ENCODE results near the gene DNAJA1.

The DNAJA1 gene

DNA sequence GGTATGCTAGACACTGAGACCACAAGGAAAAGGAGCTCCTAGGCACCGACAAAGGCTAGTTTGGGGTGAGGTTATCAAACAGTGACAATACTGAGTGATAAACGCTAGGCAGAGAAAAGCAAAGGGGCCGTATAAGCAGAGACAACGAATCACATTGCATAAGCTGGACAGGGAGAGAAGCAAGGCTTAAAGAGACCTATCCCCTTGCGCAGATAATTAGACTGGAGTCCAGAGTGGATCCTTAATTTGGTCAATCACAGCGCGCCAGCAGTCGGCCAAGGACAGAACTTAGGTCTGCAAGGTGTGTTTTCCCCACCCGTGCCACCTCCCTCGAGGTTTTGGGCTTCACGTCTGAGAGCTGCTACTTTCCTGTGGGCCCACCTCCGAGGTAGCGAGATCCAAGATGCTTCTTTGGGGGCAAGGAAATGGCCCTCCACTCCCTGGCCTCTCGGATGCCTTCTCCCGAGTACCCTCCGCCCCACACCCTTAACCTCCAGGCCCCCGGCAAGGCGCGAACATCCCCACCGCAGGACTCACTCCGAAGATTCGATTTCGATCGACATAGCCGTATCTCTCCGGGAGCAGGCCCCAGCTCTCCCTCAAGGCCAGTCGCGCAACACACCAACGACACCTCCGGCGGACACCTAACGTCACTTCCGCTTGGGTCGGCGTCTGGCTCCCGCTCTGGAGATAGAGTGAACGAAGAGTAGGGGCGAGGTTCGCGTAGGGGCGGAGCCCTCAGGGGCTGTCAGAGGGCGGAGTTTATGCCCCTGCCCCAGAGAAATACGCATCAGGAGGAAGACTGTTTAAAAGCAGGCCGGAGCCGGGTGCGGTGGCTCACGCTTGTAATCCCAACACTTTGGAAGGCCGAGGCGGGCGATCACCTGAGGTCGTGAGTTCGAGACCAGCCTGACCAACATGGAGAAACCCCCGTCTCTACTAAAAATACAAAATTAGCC lies 51.3 kb downstream of the DNAJA1 start, which contains the start of gene SMU1:
TSS of gene SMU1 (minus strand) at position 629 of the 959 bp plus-strand sequence. CDS start at position 563, 66 bp downstream.
- TF ChIP-seq POLR2AphosphoS5 (IDR thresholded peaks at IDR 0.05; ENCODE audit: low read depth, low read length), result peak; percentile 87
- TF ChIP-seq TAF1 (IDR thresholded peaks at IDR 0.05; ENCODE audit: borderline replicate concordance, insufficient read depth, low read length), result peak; percentile 49; the same call in 1 of the 2 replicates
- no peak for TF ChIP-seq SIN3A (IDR thresholded peaks at IDR 0.05; ENCODE audit: borderline replicate concordance, insufficient read depth, low read length)
- TF ChIP-seq, protein P1, sequence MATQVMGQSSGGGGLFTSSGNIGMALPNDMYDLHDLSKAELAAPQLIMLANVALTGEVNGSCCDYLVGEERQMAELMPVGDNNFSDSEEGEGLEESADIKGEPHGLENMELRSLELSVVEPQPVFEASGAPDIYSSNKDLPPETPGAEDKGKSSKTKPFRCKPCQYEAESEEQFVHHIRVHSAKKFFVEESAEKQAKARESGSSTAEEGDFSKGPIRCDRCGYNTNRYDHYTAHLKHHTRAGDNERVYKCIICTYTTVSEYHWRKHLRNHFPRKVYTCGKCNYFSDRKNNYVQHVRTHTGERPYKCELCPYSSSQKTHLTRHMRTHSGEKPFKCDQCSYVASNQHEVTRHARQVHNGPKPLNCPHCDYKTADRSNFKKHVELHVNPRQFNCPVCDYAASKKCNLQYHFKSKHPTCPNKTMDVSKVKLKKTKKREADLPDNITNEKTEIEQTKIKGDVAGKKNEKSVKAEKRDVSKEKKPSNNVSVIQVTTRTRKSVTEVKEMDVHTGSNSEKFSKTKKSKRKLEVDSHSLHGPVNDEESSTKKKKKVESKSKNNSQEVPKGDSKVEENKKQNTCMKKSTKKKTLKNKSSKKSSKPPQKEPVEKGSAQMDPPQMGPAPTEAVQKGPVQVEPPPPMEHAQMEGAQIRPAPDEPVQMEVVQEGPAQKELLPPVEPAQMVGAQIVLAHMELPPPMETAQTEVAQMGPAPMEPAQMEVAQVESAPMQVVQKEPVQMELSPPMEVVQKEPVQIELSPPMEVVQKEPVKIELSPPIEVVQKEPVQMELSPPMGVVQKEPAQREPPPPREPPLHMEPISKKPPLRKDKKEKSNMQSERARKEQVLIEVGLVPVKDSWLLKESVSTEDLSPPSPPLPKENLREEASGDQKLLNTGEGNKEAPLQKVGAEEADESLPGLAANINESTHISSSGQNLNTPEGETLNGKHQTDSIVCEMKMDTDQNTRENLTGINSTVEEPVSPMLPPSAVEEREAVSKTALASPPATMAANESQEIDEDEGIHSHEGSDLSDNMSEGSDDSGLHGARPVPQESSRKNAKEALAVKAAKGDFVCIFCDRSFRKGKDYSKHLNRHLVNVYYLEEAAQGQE (IDR thresholded peaks at IDR 0.05; ENCODE audit: insufficient read depth in 1 of 2, low read depth in 2 of 2, low read length in 2 of 2), result no peak
- no peak for TF ChIP-seq FOXP2 (optimal IDR thresholded peaks at IDR 0.05; ENCODE audit: borderline replicate concordance, extremely low read depth, extremely low read length, insufficient read depth)

DNA sequence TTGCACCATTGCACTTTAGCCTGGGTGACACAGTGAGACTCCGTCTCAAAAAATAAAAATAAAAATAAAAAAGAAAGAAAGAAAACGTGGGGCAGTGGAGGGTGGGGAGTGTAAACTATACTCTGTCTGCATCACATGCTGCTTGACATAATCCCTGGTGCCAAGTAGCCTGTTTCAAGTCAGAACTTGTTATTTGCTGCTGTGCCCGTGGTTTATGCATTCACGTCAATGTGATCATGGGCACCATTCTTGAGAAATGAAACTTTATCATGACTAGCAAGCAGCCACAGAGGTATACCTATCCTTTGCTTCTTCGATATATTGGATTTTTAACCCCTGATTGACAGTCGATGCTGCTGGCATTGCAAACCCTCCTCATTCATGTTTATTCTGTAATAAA lies 55.5 kb downstream of the DNAJA1 start:
- no peak for TF ChIP-seq TAF1 (IDR thresholded peaks at IDR 0.05; ENCODE audit: borderline replicate concordance, insufficient read depth, low read length)
- no peak for TF ChIP-seq SIN3A (IDR thresholded peaks at IDR 0.05; ENCODE audit: borderline replicate concordance, insufficient read depth, low read length)
- TF ChIP-seq FOXP2 (optimal IDR thresholded peaks at IDR 0.05; ENCODE audit: borderline replicate concordance, extremely low read depth, extremely low read length, insufficient read depth), result no peak
- TF ChIP-seq, protein P1 (IDR thresholded peaks at IDR 0.05; ENCODE audit: insufficient read depth in 1 of 2, low read depth in 2 of 2, low read length in 2 of 2), result no peak
- no peak for TF ChIP-seq POLR2AphosphoS5 (IDR thresholded peaks at IDR 0.05; ENCODE audit: low read depth, low read length)

DNA sequence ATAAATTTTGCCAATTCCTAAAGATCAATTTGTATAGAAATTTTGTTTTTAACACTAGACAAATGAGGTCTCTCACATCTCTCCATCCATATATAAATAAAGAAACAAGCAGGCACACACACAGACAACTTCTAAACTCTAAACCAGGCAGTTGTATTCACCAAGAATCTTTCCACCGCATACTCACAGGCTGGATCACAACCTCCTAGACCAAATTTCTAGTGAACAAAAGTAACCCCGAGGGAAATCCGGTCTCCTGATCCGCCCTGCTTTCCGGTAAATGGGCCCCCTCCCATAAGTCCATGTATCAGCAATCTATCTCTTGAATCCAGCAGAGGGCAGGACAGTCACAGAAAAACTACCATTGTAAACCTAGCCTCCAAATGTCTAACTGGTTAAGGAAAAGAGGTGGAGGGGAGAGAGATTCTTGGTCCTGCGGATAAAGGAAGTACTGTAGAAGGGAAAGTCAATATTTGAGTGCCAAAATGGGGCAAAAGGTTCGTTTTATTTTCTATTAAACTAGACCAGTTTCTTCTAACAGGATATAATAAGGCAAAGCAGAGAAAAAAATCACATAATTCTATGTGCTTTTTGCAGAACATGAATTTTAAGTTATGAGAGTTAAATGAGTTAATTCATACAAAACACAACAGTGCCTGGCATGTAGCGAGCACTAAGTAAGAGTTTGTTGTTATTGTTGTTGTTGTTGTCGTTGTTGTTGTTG lies 56.2 kb downstream of the DNAJA1 start:
- TF ChIP-seq SIN3A (IDR thresholded peaks at IDR 0.05; ENCODE audit: borderline replicate concordance, insufficient read depth, low read length) (no peak), TAF1 (IDR thresholded peaks at IDR 0.05; ENCODE audit: borderline replicate concordance, insufficient read depth, low read length) (no peak), POLR2AphosphoS5 (IDR thresholded peaks at IDR 0.05; ENCODE audit: low read depth, low read length) (no peak), FOXP2 (optimal IDR thresholded peaks at IDR 0.05; ENCODE audit: borderline replicate concordance, extremely low read depth, extremely low read length, insufficient read depth) (no peak)
- TF ChIP-seq, protein P1 (IDR thresholded peaks at IDR 0.05; ENCODE audit: insufficient read depth in 1 of 2, low read depth in 2 of 2, low read length in 2 of 2), result no peak

DNA sequence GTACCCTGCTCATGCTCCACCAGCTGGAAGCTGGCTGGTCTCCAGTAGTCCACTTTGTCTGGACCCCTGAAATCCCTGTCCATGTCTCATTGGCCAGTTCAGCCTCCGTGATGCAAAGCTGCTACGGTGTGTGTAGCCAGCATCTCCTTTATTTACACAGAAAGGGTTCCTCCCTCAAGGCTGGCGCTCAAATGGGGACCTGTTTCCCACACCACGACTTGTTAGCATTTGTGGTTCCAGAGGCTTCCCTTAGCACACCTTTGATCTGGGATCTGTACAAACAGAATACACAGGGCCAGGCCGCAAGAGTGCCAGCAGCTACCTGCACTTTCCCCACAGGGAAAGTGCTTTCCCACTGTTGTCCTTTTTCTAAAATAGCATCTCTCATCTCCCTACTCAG lies 57.1 kb downstream of the DNAJA1 start:
- TF ChIP-seq SIN3A (IDR thresholded peaks at IDR 0.05; ENCODE audit: borderline replicate concordance, insufficient read depth, low read length) (no peak), FOXP2 (optimal IDR thresholded peaks at IDR 0.05; ENCODE audit: borderline replicate concordance, extremely low read depth, extremely low read length, insufficient read depth) (no peak), TAF1 (IDR thresholded peaks at IDR 0.05; ENCODE audit: borderline replicate concordance, insufficient read depth, low read length) (no peak), POLR2AphosphoS5 (IDR thresholded peaks at IDR 0.05; ENCODE audit: low read depth, low read length) (no peak)
- TF ChIP-seq, protein P1 (IDR thresholded peaks at IDR 0.05; ENCODE audit: insufficient read depth in 1 of 2, low read depth in 2 of 2, low read length in 2 of 2), result no peak

Data from PFSK-1 (cell line).